Measurements from ENCODE around the gene SEC16A. TPM values are rescaled to one million over a fixed set of nuclear protein-coding genes. Genes with fewer than 3 reads are reported as not detected.

Gene SEC16A
- total RNA-seq, 1 experiment from 2014 or later = 56.4 TPM

- H3K27me3 ChIP-seq (ENCODE audit: insufficient read depth, low read length) = no peaks in the 10 kb centered on the region
- H2AFZ ChIP-seq (ENCODE audit: low read length) = no peak overlapping the region
- H3K27ac ChIP-seq (ENCODE audit: insufficient read length, low read depth, low read length) = no peak overlapping the region
- H3K9ac ChIP-seq (ENCODE audit: extremely low read depth, insufficient read length, low read length) = no peak overlapping the region
- no peak overlapping the region for H3K18ac ChIP-seq (ENCODE audit: insufficient read length, low read depth, low read length)
- no peaks in the 10 kb centered on the region for H3K79me1 ChIP-seq (ENCODE audit: insufficient read depth, low read depth, low read length, poor library complexity, severe bottlenecking)
- H3K4me2 ChIP-seq (ENCODE audit: insufficient read depth, insufficient read length, low read length) = no peak overlapping the region
- H2BK120ac ChIP-seq (ENCODE audit: low read depth, low read length, poor library complexity, severe bottlenecking) = no peak overlapping the region
- no peaks in the 10 kb centered on the region for H3K9me3 ChIP-seq (ENCODE audit: control insufficient read depth, low read depth, low read length)
- H4K5ac ChIP-seq (ENCODE audit: insufficient read length, low read depth, low read length) = no peak overlapping the region
- no peaks in the 10 kb centered on the region for H3K23me2 ChIP-seq (ENCODE audit: insufficient read length, low read depth, low read length, poor library complexity, severe bottlenecking)
- Mint-ChIP-seq H3K4me3 (no peak overlapping the region), H3K4me1 (no peaks in the 10 kb centered on the region), H3K36me3 (ENCODE audit: insufficient read depth in 1 of 3, low read depth in 3 of 3) (peaks cover 14 to 64% (median 64%) of the 10 kb centered on the region in 3 experiments; a peak in 6 of 7 replicates), H3K27ac (no peak overlapping the region), H3K27me3 (ENCODE audit: low read depth) (no peaks in the 10 kb centered on the region), H3K9me3 (no peaks in the 10 kb centered on the region)
- H2BK15ac ChIP-seq (ENCODE audit: low read depth, low read length) = no peak overlapping the region
- no peak overlapping the region for H2AK5ac ChIP-seq (ENCODE audit: insufficient read length, low read length)
- no peak for DNase-seq
- no CpG with 5 or more reads among the region's 50 CpGs for WGBS (ENCODE audit: extremely low coverage, insufficient read length, low lambda C conversion rate)
- no peak overlapping the region for H4K8ac ChIP-seq (replicated peaks; ENCODE audit: insufficient read length, low read depth, low read length)
- H2BK20ac ChIP-seq (ENCODE audit: low read depth, low read length, poor library complexity, severe bottlenecking) = no peak overlapping the region
- H3K4me1 ChIP-seq (ENCODE audit: insufficient read depth, low read length) = no peaks in the 10 kb centered on the region
- H3K23ac ChIP-seq (ENCODE audit: insufficient read length, low read depth, low read length) = no peak overlapping the region
- H4K91ac ChIP-seq (ENCODE audit: insufficient read length, low read depth, low read length) = no peak overlapping the region
- no peak overlapping the region for H2BK12ac ChIP-seq (ENCODE audit: insufficient read length, low read depth, low read length)
- no peak for TF ChIP-seq CTCF (conservative IDR thresholded peaks at IDR 0.05)
- no peak overlapping the region for H2BK5ac ChIP-seq (ENCODE audit: insufficient read length, low read length)
- no peaks in the 10 kb centered on the region for H4K20me1 ChIP-seq (ENCODE audit: control insufficient read depth, insufficient read depth, insufficient read length)
- no peak overlapping the region for H3K4ac ChIP-seq (ENCODE audit: low read depth, low read length)
- H3T11ph ChIP-seq (ENCODE audit: low read length) = no peak overlapping the region
- H3K14ac ChIP-seq (ENCODE audit: insufficient read depth, low read length) = no peak overlapping the region
- H3K79me2 ChIP-seq (ENCODE audit: insufficient read depth, low read length) = no peaks in the 10 kb centered on the region
- no peak overlapping the region for H3K56ac ChIP-seq (ENCODE audit: insufficient read length, low read depth, low read length)
These were observed 17.4 kb upstream of the SEC16A start for GRCh38 chr9:136499935-136500910.
